Measurements from ENCODE around the gene PCLAF.

DNA sequence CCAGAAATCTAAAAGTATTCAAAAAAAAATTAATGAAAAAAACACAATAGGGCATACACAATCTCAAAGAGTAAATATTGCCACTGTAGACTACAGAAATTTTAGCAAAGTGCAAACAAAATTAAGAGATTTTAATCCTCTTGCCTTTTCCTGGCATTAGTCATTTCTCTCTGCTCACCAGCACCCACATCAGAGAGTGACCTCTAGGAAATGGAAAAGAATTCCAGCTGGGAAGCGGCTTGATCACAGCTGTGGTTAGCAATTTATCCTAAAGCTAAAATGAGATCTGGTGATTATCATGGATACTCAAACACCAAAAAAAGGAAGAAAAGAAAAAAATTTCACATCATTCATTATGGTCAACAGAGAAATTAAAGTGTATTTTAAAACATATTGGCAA lies 32.8 kb downstream of the PCLAF start:
- TF ChIP-seq EZH2 (IDR thresholded peaks at IDR 0.05; ENCODE audit: low read length) = no peak
- TF ChIP-seq, protein P1, sequence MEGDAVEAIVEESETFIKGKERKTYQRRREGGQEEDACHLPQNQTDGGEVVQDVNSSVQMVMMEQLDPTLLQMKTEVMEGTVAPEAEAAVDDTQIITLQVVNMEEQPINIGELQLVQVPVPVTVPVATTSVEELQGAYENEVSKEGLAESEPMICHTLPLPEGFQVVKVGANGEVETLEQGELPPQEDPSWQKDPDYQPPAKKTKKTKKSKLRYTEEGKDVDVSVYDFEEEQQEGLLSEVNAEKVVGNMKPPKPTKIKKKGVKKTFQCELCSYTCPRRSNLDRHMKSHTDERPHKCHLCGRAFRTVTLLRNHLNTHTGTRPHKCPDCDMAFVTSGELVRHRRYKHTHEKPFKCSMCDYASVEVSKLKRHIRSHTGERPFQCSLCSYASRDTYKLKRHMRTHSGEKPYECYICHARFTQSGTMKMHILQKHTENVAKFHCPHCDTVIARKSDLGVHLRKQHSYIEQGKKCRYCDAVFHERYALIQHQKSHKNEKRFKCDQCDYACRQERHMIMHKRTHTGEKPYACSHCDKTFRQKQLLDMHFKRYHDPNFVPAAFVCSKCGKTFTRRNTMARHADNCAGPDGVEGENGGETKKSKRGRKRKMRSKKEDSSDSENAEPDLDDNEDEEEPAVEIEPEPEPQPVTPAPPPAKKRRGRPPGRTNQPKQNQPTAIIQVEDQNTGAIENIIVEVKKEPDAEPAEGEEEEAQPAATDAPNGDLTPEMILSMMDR (optimal IDR thresholded peaks at IDR 0.05 in 1 of 3, IDR thresholded peaks at IDR 0.05 in 1 of 3, conservative IDR thresholded peaks at IDR 0.05 in 1 of 3; ENCODE audit: extremely low read depth in 1 of 3, insufficient read depth in 2 of 3, low read length in 3 of 3) = no peak

All from keratinocyte (primary cell).